Measurements from ENCODE around the gene FILIP1.

DNA sequence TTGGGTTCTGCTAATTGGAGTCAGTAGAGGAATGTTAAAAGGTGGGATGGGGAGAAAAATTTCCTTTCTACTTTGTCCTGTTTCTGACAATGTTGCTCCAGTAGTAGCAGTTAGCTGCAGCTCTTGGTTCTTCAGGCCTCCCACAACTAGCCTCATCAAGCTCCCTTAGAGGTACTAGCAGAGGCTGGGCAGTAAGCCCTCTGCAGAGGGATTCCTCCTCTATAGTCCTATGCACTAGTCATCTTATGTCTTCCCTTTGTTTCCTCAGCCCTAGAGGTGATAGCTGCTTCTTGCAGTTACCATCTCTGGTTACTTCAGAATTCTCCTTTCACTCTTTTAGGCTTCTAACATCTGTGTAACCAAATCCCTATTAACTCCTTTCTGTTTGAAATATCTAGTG, 99.8 kb downstream of the FILIP1 start:
- TF ChIP-seq SPI1 (IDR thresholded peaks at IDR 0.05; ENCODE audit: borderline replicate concordance, low read depth) (no peak; the same call in 1 of the 2 replicates), POLR2AphosphoS5 (IDR thresholded peaks at IDR 0.05; ENCODE audit: low read depth) (no peak)
- TF ChIP-seq, protein P1, sequence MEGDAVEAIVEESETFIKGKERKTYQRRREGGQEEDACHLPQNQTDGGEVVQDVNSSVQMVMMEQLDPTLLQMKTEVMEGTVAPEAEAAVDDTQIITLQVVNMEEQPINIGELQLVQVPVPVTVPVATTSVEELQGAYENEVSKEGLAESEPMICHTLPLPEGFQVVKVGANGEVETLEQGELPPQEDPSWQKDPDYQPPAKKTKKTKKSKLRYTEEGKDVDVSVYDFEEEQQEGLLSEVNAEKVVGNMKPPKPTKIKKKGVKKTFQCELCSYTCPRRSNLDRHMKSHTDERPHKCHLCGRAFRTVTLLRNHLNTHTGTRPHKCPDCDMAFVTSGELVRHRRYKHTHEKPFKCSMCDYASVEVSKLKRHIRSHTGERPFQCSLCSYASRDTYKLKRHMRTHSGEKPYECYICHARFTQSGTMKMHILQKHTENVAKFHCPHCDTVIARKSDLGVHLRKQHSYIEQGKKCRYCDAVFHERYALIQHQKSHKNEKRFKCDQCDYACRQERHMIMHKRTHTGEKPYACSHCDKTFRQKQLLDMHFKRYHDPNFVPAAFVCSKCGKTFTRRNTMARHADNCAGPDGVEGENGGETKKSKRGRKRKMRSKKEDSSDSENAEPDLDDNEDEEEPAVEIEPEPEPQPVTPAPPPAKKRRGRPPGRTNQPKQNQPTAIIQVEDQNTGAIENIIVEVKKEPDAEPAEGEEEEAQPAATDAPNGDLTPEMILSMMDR (IDR thresholded peaks at IDR 0.05; ENCODE audit: insufficient read depth, low read length), result no peak
- TF ChIP-seq, protein P2, sequence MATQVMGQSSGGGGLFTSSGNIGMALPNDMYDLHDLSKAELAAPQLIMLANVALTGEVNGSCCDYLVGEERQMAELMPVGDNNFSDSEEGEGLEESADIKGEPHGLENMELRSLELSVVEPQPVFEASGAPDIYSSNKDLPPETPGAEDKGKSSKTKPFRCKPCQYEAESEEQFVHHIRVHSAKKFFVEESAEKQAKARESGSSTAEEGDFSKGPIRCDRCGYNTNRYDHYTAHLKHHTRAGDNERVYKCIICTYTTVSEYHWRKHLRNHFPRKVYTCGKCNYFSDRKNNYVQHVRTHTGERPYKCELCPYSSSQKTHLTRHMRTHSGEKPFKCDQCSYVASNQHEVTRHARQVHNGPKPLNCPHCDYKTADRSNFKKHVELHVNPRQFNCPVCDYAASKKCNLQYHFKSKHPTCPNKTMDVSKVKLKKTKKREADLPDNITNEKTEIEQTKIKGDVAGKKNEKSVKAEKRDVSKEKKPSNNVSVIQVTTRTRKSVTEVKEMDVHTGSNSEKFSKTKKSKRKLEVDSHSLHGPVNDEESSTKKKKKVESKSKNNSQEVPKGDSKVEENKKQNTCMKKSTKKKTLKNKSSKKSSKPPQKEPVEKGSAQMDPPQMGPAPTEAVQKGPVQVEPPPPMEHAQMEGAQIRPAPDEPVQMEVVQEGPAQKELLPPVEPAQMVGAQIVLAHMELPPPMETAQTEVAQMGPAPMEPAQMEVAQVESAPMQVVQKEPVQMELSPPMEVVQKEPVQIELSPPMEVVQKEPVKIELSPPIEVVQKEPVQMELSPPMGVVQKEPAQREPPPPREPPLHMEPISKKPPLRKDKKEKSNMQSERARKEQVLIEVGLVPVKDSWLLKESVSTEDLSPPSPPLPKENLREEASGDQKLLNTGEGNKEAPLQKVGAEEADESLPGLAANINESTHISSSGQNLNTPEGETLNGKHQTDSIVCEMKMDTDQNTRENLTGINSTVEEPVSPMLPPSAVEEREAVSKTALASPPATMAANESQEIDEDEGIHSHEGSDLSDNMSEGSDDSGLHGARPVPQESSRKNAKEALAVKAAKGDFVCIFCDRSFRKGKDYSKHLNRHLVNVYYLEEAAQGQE (IDR thresholded peaks at IDR 0.05; ENCODE audit: insufficient replicate concordance, low read depth), result no peak

Measured in HL-60 (cell line).